RWPE1 (cell line): ENCODE measurements around the gene HSP90AB1.

Source experiments
- CTCF ChIA-PET: fragments of 350-600 bp; sonication (Branson Sonifier 250); formaldehyde crosslinking; extraction: SDS; loops from one replicate; lab custom pipeline; 2021; lab: Yijun Ruan, JAX
- POLR2A ChIA-PET: fragments of 400-600 bp; formaldehyde crosslinking; extraction: SDS; loops from one replicate; lab custom pipeline; 2020; ENCODE audit warnings: antibody characterized with exemption; ENCODE audit not compliant: low non-redundant PET; lab: Yijun Ruan, JAX
- DNase-seq: peaks from one replicate; pipeline ENCODE4 v3.0.0; 2012; ENCODE audit warnings: low spot score
- H3K27ac ChIP-seq: fragments of 450-650 bp; 2 replicates; pipeline ENCODE4 v1.5.1; 2017
- TF ChIP-seq, protein P1 (sequence below): fragments of 450-650 bp; conservative IDR thresholded peaks from 2 replicates; pipeline ENCODE4 v1.5.1; 2017; ENCODE audit warnings: low read depth, mild to moderate bottlenecking

HSP90AB1 gene

DNA sequence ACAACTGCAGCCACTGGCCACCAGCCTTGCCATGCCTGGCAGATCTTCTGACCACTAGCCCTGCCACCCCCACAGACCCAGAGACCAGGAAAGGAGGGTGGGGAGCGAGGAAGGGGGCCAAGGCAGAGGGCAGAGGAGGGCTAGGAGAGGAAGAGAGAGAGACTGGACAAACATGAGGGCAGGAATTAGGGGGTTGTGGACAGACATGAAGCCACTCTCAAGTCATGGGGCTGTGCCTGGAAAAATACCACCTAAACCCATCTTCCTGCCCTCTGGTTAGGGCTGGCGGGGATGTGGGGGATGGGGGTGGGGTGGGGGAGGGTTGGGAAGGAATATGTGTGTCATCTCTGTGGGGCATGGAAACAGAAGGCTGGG lies 25.0 kb upstream of the HSP90AB1 start:
- POLR2A ChIA-PET = interaction anchor here (1.4 kb wide), 1 partner anchor 21 kb away, joined by 6 read pairs; no protein-coding TSS in a partner anchor
- peak overlapping the region; percentile 86 for H3K27ac ChIP-seq
- DNase-seq = no peak
- CTCF ChIA-PET = interaction anchor here (0.5 to 2.7 kb wide), 8 partner anchors 9 to 44 kb away, joined by 3 to 11 read pairs (median 4); no protein-coding TSS in a partner anchor
- TF ChIP-seq, protein P1, sequence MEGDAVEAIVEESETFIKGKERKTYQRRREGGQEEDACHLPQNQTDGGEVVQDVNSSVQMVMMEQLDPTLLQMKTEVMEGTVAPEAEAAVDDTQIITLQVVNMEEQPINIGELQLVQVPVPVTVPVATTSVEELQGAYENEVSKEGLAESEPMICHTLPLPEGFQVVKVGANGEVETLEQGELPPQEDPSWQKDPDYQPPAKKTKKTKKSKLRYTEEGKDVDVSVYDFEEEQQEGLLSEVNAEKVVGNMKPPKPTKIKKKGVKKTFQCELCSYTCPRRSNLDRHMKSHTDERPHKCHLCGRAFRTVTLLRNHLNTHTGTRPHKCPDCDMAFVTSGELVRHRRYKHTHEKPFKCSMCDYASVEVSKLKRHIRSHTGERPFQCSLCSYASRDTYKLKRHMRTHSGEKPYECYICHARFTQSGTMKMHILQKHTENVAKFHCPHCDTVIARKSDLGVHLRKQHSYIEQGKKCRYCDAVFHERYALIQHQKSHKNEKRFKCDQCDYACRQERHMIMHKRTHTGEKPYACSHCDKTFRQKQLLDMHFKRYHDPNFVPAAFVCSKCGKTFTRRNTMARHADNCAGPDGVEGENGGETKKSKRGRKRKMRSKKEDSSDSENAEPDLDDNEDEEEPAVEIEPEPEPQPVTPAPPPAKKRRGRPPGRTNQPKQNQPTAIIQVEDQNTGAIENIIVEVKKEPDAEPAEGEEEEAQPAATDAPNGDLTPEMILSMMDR = no peak

DNA sequence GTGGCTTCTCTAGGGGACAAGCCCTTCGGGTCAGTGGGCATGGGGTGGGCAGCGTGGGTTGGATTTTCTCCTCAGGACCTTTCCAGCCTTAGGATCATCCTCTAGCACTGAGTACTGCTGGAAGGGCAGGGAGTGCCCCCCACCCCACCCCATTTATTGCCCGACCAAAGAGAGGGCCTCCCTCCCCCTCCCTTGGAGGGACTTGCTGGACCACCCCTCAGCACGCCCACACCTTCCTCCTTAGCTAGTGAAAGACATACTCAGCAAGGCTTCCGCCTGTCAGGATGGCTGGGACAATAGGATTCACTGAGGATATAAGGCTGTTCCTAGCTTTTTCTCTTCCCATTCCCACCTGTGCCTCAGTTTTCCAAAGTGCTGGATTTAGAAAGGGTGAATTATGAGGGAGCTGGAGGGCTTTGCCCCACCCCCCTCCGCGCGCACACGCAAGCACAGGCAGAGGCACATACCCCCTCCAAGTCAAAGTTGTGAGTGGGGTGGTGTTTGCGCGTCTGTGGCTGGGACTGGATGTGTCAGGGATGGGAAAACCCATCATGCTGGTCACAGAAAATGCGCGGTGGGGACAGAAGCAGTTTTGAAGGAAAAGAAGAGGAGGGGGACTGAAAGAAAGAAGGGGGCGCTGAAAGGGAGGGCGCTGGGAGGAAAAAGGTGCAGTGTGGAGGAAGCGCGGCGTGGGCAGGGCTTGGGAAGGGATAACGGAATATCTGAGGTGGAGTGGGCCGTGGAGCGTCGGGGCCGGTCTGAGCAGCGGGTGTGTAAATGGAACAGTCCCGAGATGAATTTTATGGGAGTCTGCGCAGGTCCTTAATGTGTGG lies 24.2 kb upstream of the HSP90AB1 start:
- DNase-seq = no peak
- ChIA-PET CTCF (interaction anchor here (0.9 to 2.7 kb wide), 4 partner anchors 11 to 50 kb away, joined by 3 to 11 read pairs (median 4); no protein-coding TSS in a partner anchor), POLR2A (interaction anchor here (0.5 to 0.6 kb wide), 3 partner anchors 10 to 279 kb away, joined by 3 read pairs; no protein-coding TSS in a partner anchor)
- TF ChIP-seq, protein P1 = no peak
- H3K27ac ChIP-seq = peak overlapping the region; percentile 86

DNA sequence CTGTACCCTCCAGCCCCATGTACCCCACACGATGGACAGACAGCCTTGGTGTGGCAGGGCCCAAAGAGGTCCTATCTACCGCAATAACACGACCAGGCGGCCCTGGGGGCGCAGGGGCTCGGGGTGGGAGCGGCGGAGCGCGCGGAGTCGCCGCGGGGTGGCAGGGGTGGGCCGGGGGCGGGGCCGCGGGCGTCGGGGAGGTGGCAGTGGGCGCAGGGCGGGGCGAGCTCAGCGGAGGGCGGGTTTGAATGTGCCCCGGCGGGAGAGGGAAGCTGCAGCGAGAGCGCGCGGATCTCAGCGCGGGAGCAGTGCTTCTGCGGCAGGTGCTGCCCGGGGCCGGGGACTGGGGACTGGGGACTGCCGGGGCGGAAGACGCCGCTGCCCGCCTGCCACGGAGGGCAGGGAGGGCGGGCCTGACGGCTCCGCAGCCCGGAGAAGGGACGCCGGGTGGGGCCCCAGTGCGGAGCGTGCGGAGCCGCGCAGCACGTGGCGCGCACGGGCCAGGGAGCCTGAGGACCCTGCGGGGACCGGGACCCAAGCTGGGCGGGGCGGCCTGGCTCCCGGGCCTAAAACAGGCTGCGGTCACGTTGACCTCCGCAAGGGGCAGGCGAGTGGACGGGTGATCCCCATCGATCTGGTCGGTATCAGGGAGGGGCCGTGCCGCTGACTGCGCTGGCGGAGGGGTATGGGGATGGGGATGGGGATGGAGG lies 23.4 kb upstream of the HSP90AB1 start, which contains the start of gene SLC29A1:
Gene SLC29A1 (plus strand): TSS at position 277 of the 710 bp plus-strand sequence. CDS start 3,719 bp downstream, outside the sequence.
- H3K27ac ChIP-seq = peak within 1 kb of the TSS; percentile 86
- TF ChIP-seq, protein P1 = 0 out of 2 replicates have a peak, but pooled peaks have one; percentile 11
- POLR2A ChIA-PET = interaction anchor here (0.5 to 0.6 kb wide), 3 partner anchors 10 to 280 kb away, joined by 3 read pairs; no protein-coding TSS in a partner anchor
- CTCF ChIA-PET = interaction anchor here (0.6 to 2.7 kb wide), 4 partner anchors 10 to 51 kb away, joined by 3 to 11 read pairs (median 5); no protein-coding TSS in a partner anchor
- peak; percentile 87 for DNase-seq

DNA sequence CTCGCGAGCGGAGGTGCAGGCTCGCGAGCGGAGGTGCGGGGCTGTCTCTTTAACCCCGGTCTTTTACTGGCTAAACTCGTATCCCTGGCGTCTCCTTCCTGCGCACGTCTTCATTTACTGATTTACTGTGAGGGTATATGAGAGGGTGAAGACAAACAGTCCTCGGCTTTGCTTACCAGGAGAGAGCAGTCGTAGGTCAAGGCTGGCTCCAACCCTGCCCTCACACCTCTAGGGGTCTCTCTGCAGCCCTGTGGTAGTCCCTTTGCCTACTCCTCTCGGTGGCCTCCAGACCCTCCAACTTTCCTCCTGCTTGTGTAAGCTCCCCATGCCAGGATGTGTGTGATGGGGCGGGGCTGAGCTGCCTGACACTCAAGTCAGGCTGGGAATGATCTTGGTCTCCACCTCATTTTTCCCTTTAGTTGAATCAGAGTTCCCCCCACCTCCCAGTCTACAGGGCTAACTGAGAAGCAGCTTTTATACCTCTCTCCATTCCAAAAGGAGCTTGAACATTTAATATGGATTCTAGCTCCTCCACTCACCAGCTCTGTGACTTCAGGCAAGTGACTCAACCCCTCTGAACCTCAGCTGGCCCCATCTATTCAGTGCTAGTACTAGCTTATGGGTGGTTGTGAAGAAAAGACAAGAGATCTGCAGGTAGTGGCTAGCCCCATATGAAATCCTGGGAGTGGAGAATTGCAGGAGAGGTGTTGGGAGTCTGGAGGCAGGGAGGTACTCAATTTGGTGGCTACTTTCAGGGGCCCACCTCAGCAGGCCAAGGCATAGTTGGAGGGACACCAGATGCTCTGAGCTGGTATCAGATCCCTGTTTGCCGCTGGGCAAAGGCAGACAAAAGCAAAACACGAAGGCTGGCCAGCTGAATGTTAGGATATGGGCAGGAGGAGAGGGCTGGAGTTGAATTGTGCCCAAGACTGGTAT lies 22.6 kb upstream of the HSP90AB1 start:
- CTCF ChIA-PET = interaction anchor here (0.6 to 2.7 kb wide), 3 partner anchors 10 to 273 kb away, joined by 4 to 11 read pairs (median 5); no protein-coding TSS in a partner anchor
- peak overlapping the region; percentile 86 for H3K27ac ChIP-seq
- TF ChIP-seq, protein P1 = no peak
- POLR2A ChIA-PET = no interaction called here
- no peak for DNase-seq

DNA sequence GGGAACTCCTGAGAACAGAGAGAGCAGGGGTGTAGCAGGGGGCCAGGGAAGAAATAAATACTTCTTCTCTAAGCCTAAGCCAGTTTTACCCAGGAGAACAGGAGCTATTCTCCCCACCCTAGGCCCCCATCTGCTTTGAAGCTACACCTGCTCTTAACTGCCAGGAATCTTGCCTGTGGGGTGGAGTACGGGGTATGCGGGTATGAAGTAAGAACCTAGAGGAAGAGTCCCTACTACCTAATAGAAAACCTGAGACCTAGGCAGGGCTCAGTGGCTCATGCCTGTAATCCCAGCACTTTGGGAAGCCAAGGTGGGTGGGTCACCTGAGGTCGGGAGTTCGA lies 22.0 kb upstream of the HSP90AB1 start:
- ChIA-PET CTCF (interaction anchor here (0.6 to 2.7 kb wide), 3 partner anchors 9 to 273 kb away, joined by 3 to 11 read pairs (median 4); no protein-coding TSS in a partner anchor), POLR2A (no interaction called here)
- no peak for DNase-seq
- peak overlapping the region; percentile 86 for H3K27ac ChIP-seq
- TF ChIP-seq, protein P1 = no peak
